NCI-H2196 treated with DMSO at 0.1 percent for 48 hours (cell line): ENCODE measurements around the gene INVS.
"Not testable (repeated sequence)": the region's sequence is repeated elsewhere in the genome, so short reads cannot be mapped to it uniquely, and the experiment has no call there.

Experiments used
- DNase-seq: peaks from one replicate; lab custom pipeline; 2025; ENCODE audit not compliant: unreplicated experiment; lab: John Stamatoyannopoulos, UW

The INVS gene

GRCh38 chr9:100098887-100099721 is at the start of gene INVS, which contains the start of gene ERP44:
Gene INVS (plus strand): TSS chr9:100099243. CDS start chr9:100104522, 5,279 bp downstream.
Gene ERP44 (minus strand): TSS chr9:100099000. CDS start chr9:100098840, 160 bp downstream.
- peak; percentile 99 for DNase-seq

- no peak for DNase-seq
These were observed 49.5 kb upstream of the INVS start for GRCh38 chr9:100049551-100049950.

- DNase-seq: no peak
These were observed 46.7 kb upstream of the INVS start for GRCh38 chr9:100052375-100052774.

- DNase-seq: no peak
These were observed 42.5 kb upstream of the INVS start for GRCh38 chr9:100056561-100056960.

- no peak for DNase-seq
These were observed 41.4 kb upstream of the INVS start for GRCh38 chr9:100057624-100058023.

GRCh38 chr9:100058699-100059579 is 40.1 kb upstream of the INVS start:
- no peak for DNase-seq

GRCh38 chr9:100062683-100063082 is 36.4 kb upstream of the INVS start:
- not testable (repeated sequence) for DNase-seq

- no peak for DNase-seq
These were observed 35.9 kb upstream of the INVS start for GRCh38 chr9:100063185-100063584.

GRCh38 chr9:100064872-100065581 is 34.0 kb upstream of the INVS start:
- DNase-seq: no peak

GRCh38 chr9:100066539-100066938 is 32.5 kb upstream of the INVS start:
- no peak for DNase-seq

GRCh38 chr9:100067990-100068389 is 31.1 kb upstream of the INVS start:
- DNase-seq: not testable (repeated sequence)

GRCh38 chr9:100069068-100069467 is 30.0 kb upstream of the INVS start:
- not testable (repeated sequence) for DNase-seq

GRCh38 chr9:100070104-100071041 is 28.7 kb upstream of the INVS start:
- DNase-seq: no peak

- DNase-seq: no peak
These were observed 27.8 kb upstream of the INVS start for GRCh38 chr9:100071271-100071670.

- DNase-seq: no peak
These were observed 26.2 kb upstream of the INVS start for GRCh38 chr9:100072805-100073204.

GRCh38 chr9:100074093-100074492 is 24.9 kb upstream of the INVS start:
- no peak for DNase-seq

GRCh38 chr9:100074989-100075388 is 24.1 kb upstream of the INVS start:
- no peak for DNase-seq

GRCh38 chr9:100076256-100076655 is 22.8 kb upstream of the INVS start:
- DNase-seq: not testable (repeated sequence)

GRCh38 chr9:100082782-100083181 is 16.3 kb upstream of the INVS start:
- no peak for DNase-seq
